GM06990 (cell line): ENCODE measurements around the gene KRT7.
"Not testable (repeated sequence)": the region's sequence is repeated elsewhere in the genome, so short reads cannot be mapped to it uniquely, and the experiment has no call there.

Experiments used
- DNase-seq: peaks from one replicate; pipeline ENCODE4 v3.0.0-alpha.2; 2011; ENCODE audit not compliant: insufficient read length; ENCODE audit errors: extremely low read depth
- H3K27me3 ChIP-seq: replicated peaks from 2 replicates; pipeline ENCODE4 v1.6.0; 2011; ENCODE audit warnings: low read length; ENCODE audit not compliant: control insufficient read depth, insufficient read depth
- H3K36me3 ChIP-seq: 2 replicates; pipeline ENCODE4 v1.5.1; 2011; ENCODE audit warnings: low read length; ENCODE audit not compliant: control insufficient read depth, insufficient read depth
- H3K4me3 ChIP-seq: replicated peaks from 2 replicates; pipeline ENCODE4 v1.5.1; 2011; ENCODE audit warnings: low read depth, mild to moderate bottlenecking, control low read depth, low read length
- TF ChIP-seq, protein P1 (sequence below): IDR thresholded peaks from 2 replicates; pipeline ENCODE4 v1.5.1; 2011; ENCODE audit warnings: low read length, control low read depth, mild to moderate bottlenecking, inconsistent platforms; ENCODE audit not compliant: insufficient read depth, poor library complexity, severe bottlenecking

The KRT7 gene

DNA sequence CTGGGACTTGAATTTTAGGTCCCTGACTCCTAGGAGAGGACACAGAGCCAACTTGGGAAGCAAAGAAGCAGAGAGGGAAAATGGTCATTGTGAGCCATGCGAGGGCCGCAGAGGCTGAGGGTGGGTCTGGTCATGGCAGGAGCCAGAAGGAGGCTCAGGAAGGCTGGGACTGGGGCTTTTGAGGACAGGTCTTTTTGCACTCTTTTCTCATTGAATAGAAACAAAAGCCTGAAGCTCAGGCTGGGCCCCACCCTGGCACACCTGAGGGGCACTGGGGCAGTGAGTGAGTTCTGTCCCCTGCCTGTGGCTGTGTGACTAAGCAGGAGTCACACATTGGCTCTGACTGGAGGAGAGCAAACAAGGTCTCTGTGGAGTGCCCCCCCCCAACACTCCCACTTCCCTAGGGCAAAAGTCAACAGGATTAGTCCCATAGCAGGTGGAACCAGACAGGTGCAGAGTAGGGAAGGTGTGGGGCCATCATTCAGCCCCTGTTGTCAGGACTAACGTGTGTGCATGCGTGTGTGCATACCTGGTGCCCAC lies 2.8 kb downstream of the KRT7 start:
- no peaks in the 10 kb centered on the region; the same call in 1 of the 2 replicates for H3K27me3 ChIP-seq
- H3K4me3 ChIP-seq: no peak overlapping the region
- TF ChIP-seq, protein P1, sequence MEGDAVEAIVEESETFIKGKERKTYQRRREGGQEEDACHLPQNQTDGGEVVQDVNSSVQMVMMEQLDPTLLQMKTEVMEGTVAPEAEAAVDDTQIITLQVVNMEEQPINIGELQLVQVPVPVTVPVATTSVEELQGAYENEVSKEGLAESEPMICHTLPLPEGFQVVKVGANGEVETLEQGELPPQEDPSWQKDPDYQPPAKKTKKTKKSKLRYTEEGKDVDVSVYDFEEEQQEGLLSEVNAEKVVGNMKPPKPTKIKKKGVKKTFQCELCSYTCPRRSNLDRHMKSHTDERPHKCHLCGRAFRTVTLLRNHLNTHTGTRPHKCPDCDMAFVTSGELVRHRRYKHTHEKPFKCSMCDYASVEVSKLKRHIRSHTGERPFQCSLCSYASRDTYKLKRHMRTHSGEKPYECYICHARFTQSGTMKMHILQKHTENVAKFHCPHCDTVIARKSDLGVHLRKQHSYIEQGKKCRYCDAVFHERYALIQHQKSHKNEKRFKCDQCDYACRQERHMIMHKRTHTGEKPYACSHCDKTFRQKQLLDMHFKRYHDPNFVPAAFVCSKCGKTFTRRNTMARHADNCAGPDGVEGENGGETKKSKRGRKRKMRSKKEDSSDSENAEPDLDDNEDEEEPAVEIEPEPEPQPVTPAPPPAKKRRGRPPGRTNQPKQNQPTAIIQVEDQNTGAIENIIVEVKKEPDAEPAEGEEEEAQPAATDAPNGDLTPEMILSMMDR: no peak
- no peaks in the 10 kb centered on the region for H3K36me3 ChIP-seq
- no peak for DNase-seq

DNA sequence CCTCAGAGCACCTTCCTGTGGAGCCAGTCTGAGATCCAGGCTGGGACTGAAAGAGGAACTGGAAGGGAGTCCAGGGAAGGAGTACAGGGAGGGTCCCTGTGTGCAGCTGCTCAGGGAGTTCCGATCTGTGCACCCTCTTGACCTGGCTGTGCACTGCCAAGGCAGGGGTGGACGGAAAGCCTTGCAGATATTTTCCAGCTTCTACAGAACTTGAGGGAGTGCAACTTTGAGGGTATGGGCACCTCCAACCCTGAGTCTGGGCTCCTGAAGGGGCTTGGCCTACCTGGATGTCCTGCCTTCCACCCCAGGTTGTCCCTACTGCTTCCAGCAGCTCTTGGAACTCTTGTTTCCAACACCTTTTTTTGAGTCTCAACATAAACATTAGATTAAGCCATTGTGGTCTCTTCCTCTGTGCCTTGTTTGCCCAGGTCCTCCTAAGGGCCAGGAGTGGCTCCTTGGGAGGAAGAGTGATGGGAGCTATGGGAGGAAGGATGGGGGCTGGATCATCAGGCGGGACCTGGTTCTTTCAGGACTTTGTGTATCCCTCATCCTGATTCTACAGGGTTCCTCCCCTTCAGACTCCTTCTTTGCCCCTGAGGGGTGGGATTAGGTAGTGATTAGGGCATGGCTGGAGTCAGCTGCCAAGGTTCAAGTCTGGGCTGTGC lies 3.5 kb downstream of the KRT7 start:
- Histone ChIP-seq H3K27me3 (no peaks in the 10 kb centered on the region; the same call in 1 of the 2 replicates), H3K4me3 (no peak overlapping the region), H3K36me3 (no peaks in the 10 kb centered on the region)
- TF ChIP-seq, protein P1: no peak
- no peak for DNase-seq

DNA sequence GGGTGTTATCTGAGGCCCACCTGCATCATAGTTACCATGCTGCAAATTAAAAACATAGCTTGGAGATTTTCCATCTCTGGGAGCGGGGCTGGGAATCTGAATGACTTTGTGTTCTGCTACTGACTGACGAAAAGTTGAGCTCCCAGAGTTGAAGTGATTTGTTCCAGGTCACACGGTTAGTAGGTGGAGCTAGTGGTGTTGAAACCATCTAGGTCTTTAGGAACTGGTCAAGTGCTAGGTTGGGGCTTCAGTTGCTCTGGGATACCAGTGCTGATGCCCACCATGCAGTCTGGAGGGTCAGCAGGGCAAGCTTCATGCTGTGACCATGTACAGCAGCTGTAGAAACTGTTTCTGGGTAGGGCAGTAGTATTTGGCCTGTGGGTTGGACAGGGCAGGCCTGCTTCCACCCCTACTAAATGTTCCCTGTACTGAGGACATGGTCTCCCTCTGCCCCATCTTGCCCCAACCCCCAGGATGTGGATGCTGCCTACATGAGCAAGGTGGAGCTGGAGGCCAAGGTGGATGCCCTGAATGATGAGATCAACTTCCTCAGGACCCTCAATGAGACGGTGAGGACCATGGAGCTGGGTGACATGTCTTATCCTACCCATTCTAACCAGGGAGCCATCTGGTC lies 5.3 kb downstream of the KRT7 start:
- no peak for DNase-seq
- TF ChIP-seq, protein P1: no peak
- H3K27me3 ChIP-seq: no peaks in the 10 kb centered on the region
- H3K4me3 ChIP-seq: no peak overlapping the region
- H3K36me3 ChIP-seq: no peaks in the 10 kb centered on the region

DNA sequence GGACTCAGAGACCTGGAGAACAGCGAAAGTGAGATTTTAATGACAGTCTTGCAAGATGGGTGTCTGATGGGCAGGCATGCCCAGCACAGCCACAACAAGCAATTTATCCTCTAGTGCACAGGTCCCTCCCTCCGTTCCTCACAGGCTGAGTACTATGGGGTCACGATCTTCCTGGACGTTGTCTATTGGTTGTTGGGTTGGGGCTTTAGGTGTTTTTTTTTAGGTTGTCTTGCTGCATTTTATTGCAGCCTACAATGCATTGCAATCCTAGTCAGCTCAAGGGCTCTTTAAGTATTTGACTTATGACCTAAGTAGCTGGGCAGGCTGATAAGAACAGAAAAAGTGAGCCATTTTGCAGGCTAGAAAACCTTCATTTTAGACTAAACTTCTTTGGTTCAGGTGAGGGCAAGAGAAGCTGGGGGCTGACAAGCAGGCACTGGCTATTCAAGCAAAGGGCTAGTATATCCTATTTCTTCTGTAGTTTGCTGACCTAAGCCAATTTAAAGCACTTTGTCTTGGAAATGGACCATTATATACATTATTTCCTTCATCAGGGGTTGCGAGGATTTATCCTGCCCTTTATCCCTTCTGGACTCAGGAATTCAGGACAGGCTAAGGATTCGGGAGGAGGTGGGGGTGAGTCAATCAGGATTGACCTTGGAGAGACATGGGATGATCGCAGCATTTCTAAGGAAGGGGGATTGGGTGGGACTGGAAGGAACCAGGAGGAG lies 6.0 kb downstream of the KRT7 start:
- no peaks in the 10 kb centered on the region for H3K36me3 ChIP-seq
- no peak for DNase-seq
- H3K27me3 ChIP-seq: no peaks in the 10 kb centered on the region
- no peak overlapping the region for H3K4me3 ChIP-seq
- TF ChIP-seq, protein P1: no peak

DNA sequence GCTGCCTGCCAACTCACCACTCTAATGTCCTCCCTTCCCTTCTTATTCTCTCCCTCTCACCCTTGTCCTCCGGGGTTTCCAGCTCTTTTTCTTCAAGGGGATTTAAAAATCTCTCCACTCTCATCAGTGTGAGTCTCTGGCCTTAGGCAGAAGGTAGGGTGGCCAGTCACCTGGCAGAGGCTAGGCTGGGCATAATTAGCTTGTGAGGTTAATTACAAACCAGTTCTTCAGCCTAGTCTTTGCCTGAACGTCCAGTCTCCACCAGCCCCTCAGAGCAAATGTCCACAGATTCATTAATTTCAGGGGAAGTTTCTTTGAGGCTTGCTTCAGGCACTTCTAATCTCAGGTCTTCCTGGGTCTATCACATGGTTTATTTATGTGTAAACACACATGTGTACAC lies 6.7 kb downstream of the KRT7 start:
- TF ChIP-seq, protein P1: no peak
- Histone ChIP-seq H3K36me3 (no peaks in the 10 kb centered on the region), H3K27me3 (no peaks in the 10 kb centered on the region), H3K4me3 (no peak overlapping the region)
- DNase-seq: no peak

DNA sequence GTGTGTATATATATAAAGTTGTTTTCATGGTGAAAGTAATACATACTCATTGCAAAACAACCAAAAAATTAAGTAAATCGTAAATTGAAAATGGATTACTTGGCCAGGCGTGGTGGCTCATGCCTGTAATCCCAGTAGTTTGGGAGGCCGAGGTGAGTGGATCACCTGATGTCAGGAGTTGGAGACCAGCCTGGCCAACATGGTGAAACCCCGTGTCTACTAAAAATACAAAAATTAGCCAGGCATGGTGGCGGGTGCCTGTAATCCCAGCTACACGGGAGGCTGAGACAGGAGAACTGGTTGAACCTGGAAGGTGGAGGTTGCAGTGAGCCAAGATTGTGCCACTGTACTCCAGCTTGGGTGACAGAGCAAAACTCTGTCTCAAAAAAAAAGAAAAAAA lies 7.2 kb downstream of the KRT7 start:
- H3K36me3 ChIP-seq, H3K27me3 ChIP-seq, H3K4me3 ChIP-seq, DNase-seq: not testable (repeated sequence)
